HepG2 (cell line): Measurements from ENCODE around the gene TRIM25. TPM values are rescaled to one million over a fixed set of nuclear protein-coding genes. Genes with fewer than 3 reads are reported as not detected.

Experiments used
- ATAC-seq: fragments of 200-7000 bp; cut with Tn5 transposase; 3 replicates; pipeline ENCODE4 v1.9.1; 2020; ENCODE audit warnings: mild to moderate bottlenecking, moderate library complexity
- BruUV-seq: library from RNA; stranded (reverse); fragments of 400-500 nt; replicated peaks from 2 replicates; lab custom pipeline; 2021; lab: Mats Ljungman, UMichigan
- CTCF ChIA-PET: fragments of 300-600 bp; formaldehyde crosslinking; extraction: SDS; loops from one replicate; lab custom pipeline; 2021; ENCODE audit warnings: low total read pairs, inconsistent platforms, low intra/inter-chr PET ratio; lab: Yijun Ruan, JAX
- POLR2A ChIA-PET: fragments of 350-600 bp; sonication (Branson Sonifier 250); formaldehyde crosslinking; loops from one replicate; lab custom pipeline; 2020; ENCODE audit warnings: antibody characterized with exemption, inconsistent platforms; lab: Yijun Ruan, JAX
- DNase-seq: peaks from one replicate; pipeline ENCODE4 v3.0.0-alpha.2; 2015; ENCODE audit warnings: low spot score
- FAIRE-seq: peaks from 3 replicates; lab custom pipeline; 2011; peaks lifted over from hg19 to GRCh38; lab: Jason Lieb, UNC
- H2AFZ ChIP-seq: one replicate; pipeline ENCODE4 v1.6.1; 2011; ENCODE audit warnings: low read length, inconsistent platforms
- H3K27ac ChIP-seq: fragments of 300-600 bp; 3 replicates; pipeline ENCODE4 v1.8.0; 2011; ENCODE audit warnings: mixed run types, mild to moderate bottlenecking, mixed read lengths, low read length, inconsistent platforms; ENCODE audit not compliant: insufficient read depth; ENCODE audit errors: extremely low read length
- H3K27me3 ChIP-seq, 2 experiments: fragments of 200-600 bp in 1 of 2; 2 replicates in 1 of 2; 3 replicates in 1 of 2; pipeline versions ENCODE4 v1.6.0 to v1.8.0; 2011; ENCODE audit warnings: low read length in 2 of 2, mild to moderate bottlenecking in 2 of 2, moderate library complexity in 2 of 2, inconsistent platforms in 1 of 2; ENCODE audit not compliant: insufficient read depth in 2 of 2, control insufficient read depth in 1 of 2
- H3K36me3 ChIP-seq, 2 experiments: fragments of 200-600 bp in 1 of 2; replicated peaks in 1 of 2; 2 replicates in 1 of 2; 3 replicates in 1 of 2; pipeline versions ENCODE4 v1.5.1 to v1.8.0; 2011; ENCODE audit warnings: low read length in 2 of 2, inconsistent platforms in 1 of 2; ENCODE audit not compliant: insufficient read depth in 2 of 2, control insufficient read depth in 1 of 2
- H3K4me1 ChIP-seq: 2 replicates; pipeline ENCODE4 v1.5.1; 2012; ENCODE audit warnings: low read length, inconsistent platforms; ENCODE audit not compliant: insufficient read depth
- H3K4me2 ChIP-seq: 2 replicates; pipeline ENCODE4 v1.6.0; 2011; ENCODE audit warnings: low read depth, low read length, inconsistent platforms
- H3K4me3 ChIP-seq, 3 experiments: fragments of 200-600 bp in 1 of 3; sonication (generic), shearing (Covaris generic) in 1 of 3; replicated peaks in 1 of 3; 2 replicates each; pipeline ENCODE4 v1.5.1; 2011 to 2016; ENCODE audit warnings: low read length in 3 of 3, inconsistent platforms in 2 of 3, low read depth in 2 of 3, mild to moderate bottlenecking in 2 of 3, control low read depth in 1 of 3, mixed read lengths in 1 of 3; ENCODE audit not compliant: insufficient read depth in 1 of 3
- H3K79me2 ChIP-seq: one replicate; pipeline ENCODE4 v1.6.1; 2011; ENCODE audit warnings: low read length, inconsistent platforms; ENCODE audit not compliant: insufficient read depth
- H3K9ac ChIP-seq: 2 replicates; pipeline ENCODE4 v1.6.0; 2011; ENCODE audit warnings: mild to moderate bottlenecking, low read depth, low read length, inconsistent platforms; ENCODE audit not compliant: insufficient read depth
- H3K9me3 ChIP-seq: 2 replicates; pipeline ENCODE4 v1.5.1; 2012; ENCODE audit warnings: mild to moderate bottlenecking, low read length
- H4K20me1 ChIP-seq: 2 replicates; pipeline ENCODE4 v1.6.0; 2011; ENCODE audit warnings: inconsistent platforms, mild to moderate bottlenecking, low read length, moderate library complexity; ENCODE audit not compliant: insufficient read depth
- BRCA1 ChIP-seq: sonication (generic); formaldehyde crosslinking; IDR thresholded peaks from 2 replicates; pipeline ENCODE4 v1.4.0; 2020; ENCODE audit warnings: missing genetic modification reagents
- GTF3A ChIP-seq: sonication (generic); formaldehyde crosslinking; conservative IDR thresholded peaks from 2 replicates; pipeline ENCODE4 v1.4.0; 2020; ENCODE audit warnings: mild to moderate bottlenecking, missing genetic modification reagents
- IKZF1 ChIP-seq: fragments of 450-650 bp; IDR thresholded peaks from 2 replicates; pipeline ENCODE4 v1.7.1; 2016
- MED13 ChIP-seq: sonication (generic); formaldehyde crosslinking; IDR thresholded peaks from 2 replicates; pipeline ENCODE4 v1.5.0; 2020; ENCODE audit warnings: missing genetic modification reagents
- MLLT10 ChIP-seq: sonication (generic); formaldehyde crosslinking; IDR thresholded peaks from 2 replicates; pipeline ENCODE4 v1.4.0; 2020; ENCODE audit warnings: missing genetic modification reagents
- RAD51 ChIP-seq: fragments of 450-650 bp; IDR thresholded peaks from 2 replicates; pipeline ENCODE4 v1.6.1; 2016; ENCODE audit warnings: borderline replicate concordance
- SAP130 ChIP-seq: IDR thresholded peaks from 2 replicates; pipeline ENCODE4 v1.6.1; 2016; ENCODE audit warnings: low read depth
- ZFX ChIP-seq: sonication (generic); formaldehyde crosslinking; IDR thresholded peaks from 2 replicates; pipeline ENCODE4 v1.4.0; 2020; ENCODE audit warnings: mild to moderate bottlenecking, low read depth, missing genetic modification reagents, moderate library complexity
- ZNF468 ChIP-seq: sonication (generic); formaldehyde crosslinking; IDR thresholded peaks from 2 replicates; pipeline ENCODE4 v1.8.0; 2022; ENCODE audit warnings: mild to moderate bottlenecking, moderate library complexity, missing genetic modification reagents
- ZNF550 ChIP-seq: sonication (generic); formaldehyde crosslinking; IDR thresholded peaks from 2 replicates; pipeline ENCODE4 v1.4.0; 2020; ENCODE audit warnings: mild to moderate bottlenecking, missing genetic modification reagents, borderline replicate concordance
- ZNF562 ChIP-seq: sonication (generic); formaldehyde crosslinking; IDR thresholded peaks from 2 replicates; pipeline ENCODE4 v1.8.0; 2022; ENCODE audit warnings: missing genetic modification reagents, borderline replicate concordance
- WGBS: methylation state at CpG from one replicate; pipeline ENCODE4 v1.1.6; 2017; ENCODE audit warnings: low lambda C conversion rate; 5-methylcytosine and 5-hydroxymethylcytosine counted together
- in situ Hi-C: cut with HindIII; loops from 2 replicates; pipeline ENCODE4 v1.10.0; 2017; ENCODE audit warnings: low pct_unique_long_range_greater_than_20kb; ENCODE audit not compliant: extremely low pct_ligation_motif_present
- intact Hi-C: fragments of 100-400 bp; cut with micrococcal nuclease; formaldehyde crosslinking; loops from one replicate; pipeline ENCODE4 v1.10.0; 2022; ENCODE audit not compliant: unreplicated experiment
- polyA plus RNA-seq, 8 experiments: library from polyadenylated mRNA; depleted of rRNA in 3 of 8; stranded (reverse) in 7 of 8; unstranded in 1 of 8; fragments of >200 nt; fragmentation: Illumina TruSeq in 4 of 8; extraction: Trizol in 4 of 8; gene quantifications; 2 replicates each; pipeline versions ENCODE4 v1.2.1 to v1.2.3, GENCODE V29; 2011 to 2016; ENCODE audit warnings: low read depth in 4 of 8, missing spikeins in 1 of 8, mixed read lengths in 1 of 8; ENCODE audit not compliant: insufficient read depth in 1 of 8
- total RNA-seq, 5 experiments: library from RNA; depleted of rRNA; stranded (reverse); fragments of >200 nt; fragmentation: Illumina TruSeq; extraction: Trizol; gene quantifications; 2 replicates each; pipeline ENCODE4 v1.2.3, GENCODE V29; 2016; ENCODE audit warnings: low read depth in 1 of 5
- TF ChIP-seq, protein P1 (sequence below), 2 experiments: sonication (generic) in 1 of 2; formaldehyde crosslinking in 1 of 2; IDR thresholded peaks; 2 replicates each; pipeline versions ENCODE4 v1.5.1 to v1.6.1; 2011 to 2020; ENCODE audit warnings: borderline replicate concordance in 1 of 2, low read depth in 1 of 2, low read length in 1 of 2, mild to moderate bottlenecking in 1 of 2, missing genetic modification reagents in 1 of 2, moderate library complexity in 1 of 2
- TF ChIP-seq, protein P2 (sequence below): sonication (generic); formaldehyde crosslinking; IDR thresholded peaks from 2 replicates; pipeline ENCODE4 v1.5.0; 2020; ENCODE audit warnings: missing genetic modification reagents
- TF ChIP-seq, protein P3 (sequence below): sonication (generic); formaldehyde crosslinking; IDR thresholded peaks from 2 replicates; pipeline ENCODE4 v1.4.0; 2020; ENCODE audit warnings: missing genetic modification reagents
- TF ChIP-seq, protein P4 (sequence below): sonication (generic); formaldehyde crosslinking; IDR thresholded peaks from 2 replicates; pipeline ENCODE4 v1.9.0; 2021; ENCODE audit warnings: missing genetic modification reagents, borderline replicate concordance

The TRIM25 gene
- total and polyA plus RNA-seq, 2 of the 13 experiments (the other 11 are each of a cell fraction or from before 2014, with no cell fraction given), result 30.8 to 42.2 TPM

DNA sequence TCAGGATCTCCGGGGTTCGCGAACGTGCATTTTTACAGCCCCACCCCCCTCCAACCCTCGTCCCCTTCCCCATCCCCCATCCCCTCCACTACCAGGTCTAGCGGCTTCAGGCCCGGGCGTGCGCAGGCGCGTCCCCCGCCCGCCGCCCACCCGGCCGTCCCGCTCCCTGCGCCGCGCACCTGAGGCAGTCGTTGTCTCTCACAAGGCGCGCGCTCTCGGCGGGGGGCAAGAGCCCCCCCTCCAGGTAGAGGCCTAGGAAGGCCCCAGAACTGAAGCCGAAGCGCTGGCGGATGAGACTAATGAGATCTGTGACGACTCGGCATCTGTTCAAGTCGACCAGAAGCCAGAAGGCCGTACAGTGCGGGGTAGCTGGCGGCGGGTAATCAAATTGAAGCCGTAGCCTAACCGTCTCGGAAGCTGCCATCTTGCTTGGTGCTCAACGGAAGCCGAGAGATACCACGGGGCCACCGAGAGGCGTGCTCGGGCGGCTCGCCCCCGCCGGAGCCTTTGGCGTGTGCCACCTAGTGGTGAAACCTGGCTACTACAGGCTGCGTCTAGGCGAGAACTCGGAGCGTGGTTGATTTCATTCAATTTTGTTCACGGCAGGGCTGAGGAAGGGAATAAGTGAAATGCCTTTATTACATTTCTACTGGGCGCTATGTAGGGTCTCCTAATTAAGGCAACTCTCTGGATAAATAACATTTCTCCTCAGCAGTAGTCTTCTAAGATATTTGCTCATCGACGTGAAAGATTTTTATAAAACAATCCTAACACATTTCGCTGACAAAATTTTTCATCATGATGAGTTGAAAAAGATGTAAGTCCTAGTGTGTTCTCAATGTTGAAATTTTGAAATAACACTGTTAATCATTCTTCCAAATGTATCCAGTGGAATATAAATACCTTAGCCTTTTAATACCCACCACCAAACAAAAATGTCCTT lies 47.0 kb upstream of the TRIM25 start, which contains the start of gene COIL:
Gene COIL, minus strand, starts transcription at position 455 of the 943 bp plus-strand sequence. Its CDS starts 31 bp downstream, at position 424.
- H2AFZ ChIP-seq, result peak within 1 kb of the TSS; percentile 42
- no peaks in the 10 kb centered on the region for H3K9me3 ChIP-seq
- H3K9ac ChIP-seq, result peak within 1 kb of the TSS; percentile 92
- no peaks in the 10 kb centered on the region for H3K27me3 ChIP-seq
- intact Hi-C loops (no loop called here), in situ Hi-C loops (no loop called here)
- ATAC-seq (peak; percentile 99), DNase-seq (peak; percentile 92), FAIRE-seq (peak; percentile 76)
- WGBS, result 6% methylated on average over 55 of the region's 59 CpGs
- H3K4me1 ChIP-seq, result peaks cover 55% of the 10 kb centered on the region
- TSS peak; percentile 97 for BruUV-seq
- H4K20me1 ChIP-seq, result no peaks in the 10 kb centered on the region; the same call in 1 of the 2 replicates
- peak within 1 kb of the TSS; percentile 62 for H3K4me2 ChIP-seq
- CTCF ChIA-PET, result interaction anchor here (0.7 to 1.9 kb wide), 3 partner anchors 21 to 369 kb away, joined by 3 to 11 read pairs (median 7); no protein-coding TSS in a partner anchor
- peak within 1 kb of the TSS; percentile 72 to 92 (median 82) for H3K4me3 ChIP-seq
- H3K79me2 ChIP-seq, result peaks cover 23% of the 10 kb centered on the region
- H3K36me3 ChIP-seq, result no peaks in the 10 kb centered on the region; a peak in 2 of 5 replicates
- peak within 1 kb of the TSS; percentile 93 for H3K27ac ChIP-seq
- POLR2A ChIA-PET, result interaction anchor here (0.8 to 2.4 kb wide), 4 partner anchors 17 to 127 kb away, joined by 3 to 17 read pairs (median 6); partner anchors contain the start of genes C17orf67, DGKE, SCPEP1 and TRIM25
- TF ChIP-seq ZNF562 (no peak), MLLT10 (CRISPR knock-in tag) (no peak), BRCA1 (CRISPR knock-in tag) (peak; percentile 88; the same call in 1 of the 2 replicates), IKZF1 (no peak), SAP130 (CRISPR knock-in tag) (peak; percentile 89), MED13 (CRISPR knock-in tag) (0 out of 2 replicates have a peak, but pooled peaks have one; percentile 56), RAD51 (no peak), ZNF468 (peak; percentile 78; the same call in 1 of the 2 replicates), GTF3A (CRISPR knock-in tag) (no peak), ZFX (CRISPR knock-in tag) (peak; percentile 97), ZNF550 (0 out of 2 replicates have a peak, but pooled peaks have one; percentile 63)
- TF ChIP-seq, protein P1, sequence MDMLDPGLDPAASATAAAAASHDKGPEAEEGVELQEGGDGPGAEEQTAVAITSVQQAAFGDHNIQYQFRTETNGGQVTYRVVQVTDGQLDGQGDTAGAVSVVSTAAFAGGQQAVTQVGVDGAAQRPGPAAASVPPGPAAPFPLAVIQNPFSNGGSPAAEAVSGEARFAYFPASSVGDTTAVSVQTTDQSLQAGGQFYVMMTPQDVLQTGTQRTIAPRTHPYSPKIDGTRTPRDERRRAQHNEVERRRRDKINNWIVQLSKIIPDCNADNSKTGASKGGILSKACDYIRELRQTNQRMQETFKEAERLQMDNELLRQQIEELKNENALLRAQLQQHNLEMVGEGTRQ (IDR thresholded peaks at IDR 0.05; ENCODE audit: low read depth, low read length), result no peak
- TF ChIP-seq, protein P1 (CRISPR knock-in tag; IDR thresholded peaks at IDR 0.05; ENCODE audit: borderline replicate concordance), result no peak; the same call in 1 of the 2 replicates
- TF ChIP-seq, protein P2, sequence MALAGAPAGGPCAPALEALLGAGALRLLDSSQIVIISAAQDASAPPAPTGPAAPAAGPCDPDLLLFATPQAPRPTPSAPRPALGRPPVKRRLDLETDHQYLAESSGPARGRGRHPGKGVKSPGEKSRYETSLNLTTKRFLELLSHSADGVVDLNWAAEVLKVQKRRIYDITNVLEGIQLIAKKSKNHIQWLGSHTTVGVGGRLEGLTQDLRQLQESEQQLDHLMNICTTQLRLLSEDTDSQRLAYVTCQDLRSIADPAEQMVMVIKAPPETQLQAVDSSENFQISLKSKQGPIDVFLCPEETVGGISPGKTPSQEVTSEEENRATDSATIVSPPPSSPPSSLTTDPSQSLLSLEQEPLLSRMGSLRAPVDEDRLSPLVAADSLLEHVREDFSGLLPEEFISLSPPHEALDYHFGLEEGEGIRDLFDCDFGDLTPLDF (CRISPR knock-in tag), result peak; percentile 85
- TF ChIP-seq, protein P3, sequence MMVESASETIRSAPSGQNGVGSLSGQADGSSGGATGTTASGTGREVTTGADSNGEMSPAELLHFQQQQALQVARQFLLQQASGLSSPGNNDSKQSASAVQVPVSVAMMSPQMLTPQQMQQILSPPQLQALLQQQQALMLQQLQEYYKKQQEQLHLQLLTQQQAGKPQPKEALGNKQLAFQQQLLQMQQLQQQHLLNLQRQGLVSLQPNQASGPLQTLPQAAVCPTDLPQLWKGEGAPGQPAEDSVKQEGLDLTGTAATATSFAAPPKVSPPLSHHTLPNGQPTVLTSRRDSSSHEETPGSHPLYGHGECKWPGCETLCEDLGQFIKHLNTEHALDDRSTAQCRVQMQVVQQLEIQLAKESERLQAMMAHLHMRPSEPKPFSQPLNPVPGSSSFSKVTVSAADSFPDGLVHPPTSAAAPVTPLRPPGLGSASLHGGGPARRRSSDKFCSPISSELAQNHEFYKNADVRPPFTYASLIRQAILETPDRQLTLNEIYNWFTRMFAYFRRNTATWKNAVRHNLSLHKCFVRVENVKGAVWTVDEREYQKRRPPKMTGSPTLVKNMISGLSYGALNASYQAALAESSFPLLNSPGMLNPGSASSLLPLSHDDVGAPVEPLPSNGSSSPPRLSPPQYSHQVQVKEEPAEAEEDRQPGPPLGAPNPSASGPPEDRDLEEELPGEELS (CRISPR knock-in tag), result peak; percentile 72; the same call in 1 of the 2 replicates
- TF ChIP-seq, protein P4, sequence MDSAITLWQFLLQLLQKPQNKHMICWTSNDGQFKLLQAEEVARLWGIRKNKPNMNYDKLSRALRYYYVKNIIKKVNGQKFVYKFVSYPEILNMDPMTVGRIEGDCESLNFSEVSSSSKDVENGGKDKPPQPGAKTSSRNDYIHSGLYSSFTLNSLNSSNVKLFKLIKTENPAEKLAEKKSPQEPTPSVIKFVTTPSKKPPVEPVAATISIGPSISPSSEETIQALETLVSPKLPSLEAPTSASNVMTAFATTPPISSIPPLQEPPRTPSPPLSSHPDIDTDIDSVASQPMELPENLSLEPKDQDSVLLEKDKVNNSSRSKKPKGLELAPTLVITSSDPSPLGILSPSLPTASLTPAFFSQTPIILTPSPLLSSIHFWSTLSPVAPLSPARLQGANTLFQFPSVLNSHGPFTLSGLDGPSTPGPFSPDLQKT (CRISPR knock-in tag), result no peak
